ENCODE results near the gene GFOD2. TPM values are rescaled to one million over a fixed set of nuclear protein-coding genes. Genes with fewer than 3 reads are reported as not detected.

GFOD2 gene
- total and polyA plus RNA-seq, 2 of the 13 experiments (the other 11 are each of a cell fraction or from before 2014, with no cell fraction given), result 11.1 to 17.2 TPM

DNA sequence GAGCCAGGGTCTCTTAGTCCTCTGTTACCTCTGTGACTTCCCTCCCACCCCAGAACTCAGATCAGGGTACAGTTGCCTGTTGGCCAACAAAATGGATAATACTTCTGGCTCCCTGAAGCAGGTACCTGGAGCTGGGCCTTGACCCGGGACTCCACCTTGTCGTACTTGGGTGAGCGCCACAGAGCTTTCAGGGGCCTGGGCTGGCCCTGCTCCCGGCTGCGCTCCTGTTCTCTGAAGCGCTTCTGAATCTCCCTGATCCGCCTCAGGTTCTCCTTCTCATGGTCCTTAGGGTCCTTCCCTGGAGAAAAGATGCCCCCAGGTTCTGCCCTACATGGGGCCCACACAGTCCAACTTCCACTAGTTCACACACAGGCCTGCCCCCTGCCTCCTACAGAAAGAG, 54.2 kb downstream of the GFOD2 start (continued):
- TF ChIP-seq, protein P1, sequence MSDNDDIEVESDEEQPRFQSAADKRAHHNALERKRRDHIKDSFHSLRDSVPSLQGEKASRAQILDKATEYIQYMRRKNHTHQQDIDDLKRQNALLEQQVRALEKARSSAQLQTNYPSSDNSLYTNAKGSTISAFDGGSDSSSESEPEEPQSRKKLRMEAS (IDR thresholded peaks at IDR 0.05), result no peak
- no peak for TF ChIP-seq TCF7L2 (IDR thresholded peaks at IDR 0.05; ENCODE audit: low read depth, low read length)

DNA sequence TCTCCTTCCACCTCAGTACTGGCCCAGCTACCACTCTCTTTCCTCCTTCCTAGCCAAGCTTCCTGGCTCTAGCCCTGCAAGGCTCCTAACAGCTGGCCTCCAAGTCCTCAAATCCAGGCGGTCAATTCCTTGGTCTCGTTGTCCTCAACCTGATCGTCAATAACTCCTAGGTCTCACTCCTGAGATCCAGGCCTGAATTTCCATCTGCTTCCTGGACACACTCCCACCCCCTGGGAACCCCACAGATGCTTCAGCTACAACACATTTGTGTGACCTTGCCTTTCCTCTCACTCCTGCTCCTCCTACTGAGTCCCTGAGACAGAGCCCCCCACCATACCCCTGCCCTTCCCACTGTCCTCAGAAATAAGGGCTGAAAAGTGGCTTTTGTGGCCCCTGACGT, 54.9 kb downstream of the GFOD2 start:
- Histone ChIP-seq H3K4me1 (ENCODE audit: insufficient read depth, low read length) (peaks cover 37% of the 10 kb centered on the region), H2AFZ (ENCODE audit: low read length) (no peak overlapping the region), H3K27ac (ENCODE audit: extremely low read length, insufficient read depth, low read length) (no peak overlapping the region), H3K9ac (ENCODE audit: insufficient read depth, low read depth, low read length) (no peak overlapping the region), H3K79me2 (ENCODE audit: insufficient read depth, low read length) (peaks cover 5% of the 10 kb centered on the region), H3K4me3 (replicated peaks in 1 of 3; ENCODE audit: insufficient read depth in 1 of 3, low read depth in 2 of 3, low read length in 3 of 3) (no peak overlapping the region), H3K27me3 (ENCODE audit: control insufficient read depth in 1 of 2, insufficient read depth in 2 of 2, low read length in 2 of 2) (no peaks in the 10 kb centered on the region; a peak in 1 of 5 replicates), H3K9me3 (ENCODE audit: low read length) (no peaks in the 10 kb centered on the region), H4K20me1 (ENCODE audit: insufficient read depth, low read length) (no peaks in the 10 kb centered on the region), H3K36me3 (replicated peaks in 1 of 2; ENCODE audit: control insufficient read depth in 1 of 2, insufficient read depth in 2 of 2, low read length in 2 of 2) (peaks cover 0 to 3% of the 10 kb centered on the region in 2 experiments; a peak in 1 of 5 replicates), H3K4me2 (ENCODE audit: low read depth, low read length) (no peak overlapping the region)
- TF ChIP-seq, protein P2, sequence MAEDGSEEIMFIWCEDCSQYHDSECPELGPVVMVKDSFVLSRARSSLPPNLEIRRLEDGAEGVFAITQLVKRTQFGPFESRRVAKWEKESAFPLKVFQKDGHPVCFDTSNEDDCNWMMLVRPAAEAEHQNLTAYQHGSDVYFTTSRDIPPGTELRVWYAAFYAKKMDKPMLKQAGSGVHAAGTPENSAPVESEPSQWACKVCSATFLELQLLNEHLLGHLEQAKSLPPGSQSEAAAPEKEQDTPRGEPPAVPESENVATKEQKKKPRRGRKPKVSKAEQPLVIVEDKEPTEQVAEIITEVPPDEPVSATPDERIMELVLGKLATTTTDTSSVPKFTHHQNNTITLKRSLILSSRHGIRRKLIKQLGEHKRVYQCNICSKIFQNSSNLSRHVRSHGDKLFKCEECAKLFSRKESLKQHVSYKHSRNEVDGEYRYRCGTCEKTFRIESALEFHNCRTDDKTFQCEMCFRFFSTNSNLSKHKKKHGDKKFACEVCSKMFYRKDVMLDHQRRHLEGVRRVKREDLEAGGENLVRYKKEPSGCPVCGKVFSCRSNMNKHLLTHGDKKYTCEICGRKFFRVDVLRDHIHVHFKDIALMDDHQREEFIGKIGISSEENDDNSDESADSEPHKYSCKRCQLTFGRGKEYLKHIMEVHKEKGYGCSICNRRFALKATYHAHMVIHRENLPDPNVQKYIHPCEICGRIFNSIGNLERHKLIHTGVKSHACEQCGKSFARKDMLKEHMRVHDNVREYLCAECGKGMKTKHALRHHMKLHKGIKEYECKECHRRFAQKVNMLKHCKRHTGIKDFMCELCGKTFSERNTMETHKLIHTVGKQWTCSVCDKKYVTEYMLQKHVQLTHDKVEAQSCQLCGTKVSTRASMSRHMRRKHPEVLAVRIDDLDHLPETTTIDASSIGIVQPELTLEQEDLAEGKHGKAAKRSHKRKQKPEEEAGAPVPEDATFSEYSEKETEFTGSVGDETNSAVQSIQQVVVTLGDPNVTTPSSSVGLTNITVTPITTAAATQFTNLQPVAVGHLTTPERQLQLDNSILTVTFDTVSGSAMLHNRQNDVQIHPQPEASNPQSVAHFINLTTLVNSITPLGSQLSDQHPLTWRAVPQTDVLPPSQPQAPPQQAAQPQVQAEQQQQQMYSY (CRISPR knock-in tag; IDR thresholded peaks at IDR 0.05), result peak; percentile 24; the same call in 1 of the 2 replicates
- no peak for TF ChIP-seq ZNF468 (CRISPR knock-in tag; IDR thresholded peaks at IDR 0.05)
- no peak for TF ChIP-seq U2AF2 (IDR thresholded peaks at IDR 0.05; ENCODE audit: low read depth, low read length)
- no TSS peak for BruUV-seq (replicated peaks)
- ChIA-PET CTCF (ENCODE audit: low intra/inter-chr PET ratio, low total read pairs) (interaction anchor here (0.9 kb wide), 1 partner anchor 143 kb away, joined by 3 read pairs; no protein-coding TSS in a partner anchor), POLR2A (interaction anchor here (1.5 kb wide), 1 partner anchor 137 kb away, joined by 4 read pairs; no protein-coding TSS in a partner anchor)
- FAIRE-seq (no peak), ATAC-seq (no peak), DNase-seq (ENCODE audit: low spot score) (no peak)
- intact Hi-C loops (cut with micrococcal nuclease; ENCODE audit: unreplicated experiment) (no loop called here), in situ Hi-C loops (cut with HindIII; ENCODE audit: extremely low pct_ligation_motif_present, low pct_unique_long_range_greater_than_20kb) (loop anchor here (10.0 kb wide), 1 partner anchor 271 kb away; the partner anchor contains the start of genes CTRL and PSMB10)
- WGBS (ENCODE audit: low lambda C conversion rate), result 92% methylated on average over 4 of the region's 4 CpGs
